NCI-H2196 treated with DMSO at 0.1 percent for 48 hours (cell line): Measurements from ENCODE around the gene TMED7.

Experiments used
- DNase-seq: peaks from one replicate; lab custom pipeline; 2025; ENCODE audit not compliant: unreplicated experiment; lab: John Stamatoyannopoulos, UW

The TMED7 gene

DNA sequence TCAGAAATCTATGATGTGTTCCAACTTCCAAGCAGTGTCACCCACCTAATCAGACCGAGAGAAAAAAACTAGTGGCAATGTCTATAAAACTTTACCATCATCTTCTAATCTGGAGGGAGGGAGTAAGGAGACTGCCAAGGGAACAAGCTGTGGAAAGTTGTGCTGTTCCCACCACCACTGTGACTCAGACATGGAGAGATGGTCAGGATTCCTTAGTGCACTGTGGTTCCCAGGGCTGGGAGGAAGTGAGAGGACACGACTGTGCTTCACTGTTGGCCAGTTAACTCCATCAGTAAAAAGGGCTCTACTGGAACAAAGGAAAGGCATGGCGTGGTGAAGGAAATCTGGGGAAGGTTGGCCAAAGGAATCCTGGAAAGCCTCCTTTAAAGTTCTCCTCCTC lies 42.4 kb downstream of the TMED7 start:
- no peak for DNase-seq

DNA sequence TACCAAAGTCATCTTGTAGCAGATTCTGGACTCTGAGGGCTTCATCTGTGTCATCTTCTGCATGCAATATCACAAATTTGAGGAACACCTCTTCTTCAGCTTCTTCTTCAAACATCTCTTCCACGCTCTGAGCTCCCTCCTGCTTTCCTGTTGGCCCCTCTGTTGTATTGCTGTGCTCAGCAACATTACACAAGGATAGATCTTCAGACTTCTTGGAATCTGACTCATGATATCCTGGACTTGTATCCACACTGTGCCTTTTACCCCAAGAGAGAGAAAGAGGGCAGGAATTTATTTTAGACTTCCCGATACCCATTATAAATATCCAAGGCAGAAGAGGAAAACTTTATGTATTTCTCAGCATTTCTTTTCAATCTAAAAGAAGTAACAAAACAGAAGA lies 44.9 kb downstream of the TMED7 start:
- no peak for DNase-seq

DNA sequence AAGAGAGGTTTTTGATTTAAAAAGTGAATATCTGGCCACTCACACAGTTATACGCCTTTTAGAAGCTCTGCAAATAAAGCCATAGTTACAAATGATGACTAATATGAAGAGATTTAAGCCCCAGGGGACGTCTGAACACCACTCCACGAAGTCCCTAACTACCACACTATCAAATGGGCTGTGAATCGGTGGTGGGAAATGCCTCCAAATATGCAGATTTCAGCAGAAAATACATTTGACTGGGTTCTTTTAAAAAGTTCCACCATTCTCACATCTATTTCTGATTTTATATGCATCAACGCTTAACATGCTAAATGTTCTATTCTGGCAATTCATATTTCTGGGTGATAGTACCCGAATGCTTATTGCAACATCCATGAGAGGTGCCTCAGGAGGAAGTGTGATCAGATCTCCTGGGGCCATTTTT lies 46.1 kb downstream of the TMED7 start:
- no peak for DNase-seq

DNA sequence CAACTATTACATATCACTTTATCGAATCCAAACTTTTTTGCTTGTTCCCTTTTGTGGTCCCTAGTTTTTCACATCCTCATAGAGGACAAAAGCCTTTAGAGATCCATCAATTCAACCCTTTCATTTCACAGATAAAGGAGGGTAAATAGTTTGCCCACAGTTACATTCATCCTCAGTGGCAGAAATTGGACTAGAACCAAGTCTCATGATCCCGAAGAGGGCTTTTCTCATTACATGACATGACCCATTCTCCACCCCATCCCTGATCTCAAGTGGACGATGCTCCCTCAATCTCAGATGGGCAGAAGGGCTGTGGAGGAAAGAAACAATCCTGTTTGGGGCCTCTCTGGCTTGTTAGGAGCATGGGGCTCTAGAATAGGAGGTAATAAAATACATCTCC lies 46.6 kb downstream of the TMED7 start:
- no peak for DNase-seq

DNA sequence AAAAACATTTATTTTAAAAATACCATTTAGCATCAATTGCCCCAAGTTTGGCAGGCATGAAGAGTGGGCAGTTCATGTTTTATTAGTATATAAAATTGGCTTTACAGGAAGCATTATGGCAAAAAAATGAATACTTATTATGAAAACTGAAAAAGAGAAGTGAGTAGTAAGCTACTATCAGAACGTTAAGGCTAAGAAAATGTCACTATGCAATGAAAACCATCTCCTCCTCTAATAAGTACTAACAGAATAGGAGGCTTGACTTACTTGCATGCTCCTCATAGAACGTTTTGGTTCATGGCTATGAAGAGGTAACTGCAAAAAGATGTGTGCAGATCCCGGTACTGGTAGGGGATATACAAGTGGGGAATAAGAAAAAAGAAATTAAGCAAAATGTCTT lies 47.2 kb downstream of the TMED7 start:
- no peak for DNase-seq

DNA sequence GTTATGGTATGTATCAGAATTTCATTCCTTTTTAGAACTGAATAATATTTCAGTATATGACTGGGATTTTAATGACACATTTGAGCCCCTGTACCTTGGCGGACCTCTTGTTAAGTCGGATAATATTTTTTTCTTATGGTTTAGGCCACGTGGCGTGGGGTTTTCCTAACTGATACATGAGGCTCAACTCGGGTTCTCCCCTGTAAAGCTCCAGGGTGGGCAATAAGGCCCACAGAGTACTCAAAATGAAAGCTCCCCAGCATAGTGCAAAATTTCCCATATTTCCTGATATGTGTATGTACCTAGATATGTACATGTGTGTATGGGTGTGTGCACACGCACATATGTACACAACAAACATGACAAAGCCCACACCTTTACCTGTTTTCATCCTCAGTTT lies 48.1 kb downstream of the TMED7 start:
- no peak for DNase-seq

DNA sequence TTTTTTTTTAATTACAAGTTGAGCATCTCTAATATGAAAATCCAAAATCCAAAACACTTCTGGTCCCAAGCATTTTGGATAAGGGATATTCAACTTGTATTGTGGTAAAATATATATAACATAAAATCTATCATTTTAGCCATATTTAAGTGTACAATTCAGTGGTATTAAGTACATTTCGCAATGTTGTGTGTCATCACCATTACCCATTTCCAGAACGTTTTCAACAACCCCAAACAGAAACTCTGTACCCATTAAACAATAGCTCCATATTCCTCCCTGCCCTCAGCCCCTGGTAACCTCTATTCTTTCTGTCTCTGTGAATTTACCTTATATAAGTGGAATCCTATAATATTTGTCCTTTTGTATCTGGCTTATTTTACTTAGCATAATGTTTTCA lies 48.5 kb downstream of the TMED7 start:
- no peak for DNase-seq

DNA sequence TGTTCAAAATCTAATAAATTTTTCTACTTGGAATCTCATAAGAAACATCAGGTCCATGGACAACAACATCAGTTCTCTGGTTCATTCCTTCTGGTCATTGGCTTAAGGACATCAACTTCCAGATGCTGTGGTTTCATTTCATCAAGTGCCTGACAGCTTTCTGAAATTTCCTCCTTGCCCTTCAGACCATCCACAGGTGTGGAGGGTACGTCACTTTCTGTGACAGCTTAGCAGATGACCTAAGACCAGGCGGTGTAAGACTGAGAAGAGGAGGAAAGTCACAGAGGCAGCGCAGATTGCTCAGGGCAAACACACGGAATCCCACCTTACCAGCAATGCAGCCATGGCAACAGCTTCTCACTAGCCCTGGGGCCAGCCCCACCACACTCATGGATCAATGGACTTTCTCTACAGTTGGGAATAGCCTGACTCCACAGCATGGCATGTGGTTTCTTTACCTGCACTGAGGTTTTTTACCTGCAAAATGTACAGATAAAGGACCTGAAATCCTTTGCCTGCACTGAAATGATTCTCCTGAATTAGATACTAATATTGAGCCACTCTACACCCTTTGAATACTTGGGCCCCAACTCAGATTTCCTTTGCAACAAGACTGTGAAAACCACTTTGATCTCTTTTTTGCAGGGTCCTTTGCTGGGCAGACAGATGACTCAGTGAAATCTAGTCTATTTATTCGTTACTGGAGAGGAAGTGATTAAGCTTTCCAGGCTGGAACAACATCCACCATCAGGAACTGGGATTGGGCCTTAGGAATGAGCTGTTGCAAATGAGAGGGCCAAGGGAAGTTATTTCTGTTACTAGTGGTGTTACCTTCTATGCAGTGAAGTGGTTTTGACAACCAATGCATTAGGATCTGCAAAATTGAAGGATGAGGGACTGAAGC lies 50.4 kb downstream of the TMED7 start:
- DNase-seq, result no peak

DNA sequence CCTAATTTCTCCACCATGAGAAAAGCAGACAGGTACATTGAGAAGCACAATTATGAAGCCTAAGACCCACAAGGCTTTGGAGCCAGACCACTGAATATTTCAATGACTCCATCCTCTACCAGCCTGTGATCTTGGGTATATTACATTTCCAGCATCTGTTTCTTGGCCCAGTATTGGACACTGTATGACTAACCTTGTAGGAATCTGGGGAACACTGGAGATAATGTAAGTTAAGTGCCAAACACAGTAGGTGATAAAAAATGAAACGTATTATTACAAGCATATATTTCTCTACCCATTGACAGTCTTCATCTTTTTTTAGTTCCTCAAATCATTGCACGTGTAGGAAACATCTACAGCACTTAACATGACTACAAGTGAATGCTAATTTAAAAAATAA lies 52.7 kb downstream of the TMED7 start:
- no peak for DNase-seq

DNA sequence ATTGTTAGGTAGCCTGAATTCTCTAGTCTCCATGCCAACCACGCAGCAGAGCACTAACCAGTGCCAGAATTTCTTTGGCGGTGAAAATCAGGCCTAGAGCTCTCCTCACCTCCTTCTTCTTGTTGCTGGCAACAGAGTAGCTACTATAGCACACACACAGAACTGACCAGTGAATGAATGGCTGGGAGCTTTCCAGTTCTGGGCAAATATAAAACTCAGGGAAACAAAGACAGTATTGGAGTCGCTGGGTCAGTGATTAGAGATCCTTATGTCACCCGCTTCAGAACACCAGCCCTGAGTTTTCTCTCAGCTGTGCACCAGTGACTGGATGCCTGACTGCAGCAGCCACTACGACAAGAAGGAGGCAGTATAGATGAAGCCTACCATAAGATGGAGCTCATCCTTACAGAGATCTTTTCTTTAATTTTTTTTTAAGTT lies 54.4 kb downstream of the TMED7 start:
- no peak for DNase-seq

DNA sequence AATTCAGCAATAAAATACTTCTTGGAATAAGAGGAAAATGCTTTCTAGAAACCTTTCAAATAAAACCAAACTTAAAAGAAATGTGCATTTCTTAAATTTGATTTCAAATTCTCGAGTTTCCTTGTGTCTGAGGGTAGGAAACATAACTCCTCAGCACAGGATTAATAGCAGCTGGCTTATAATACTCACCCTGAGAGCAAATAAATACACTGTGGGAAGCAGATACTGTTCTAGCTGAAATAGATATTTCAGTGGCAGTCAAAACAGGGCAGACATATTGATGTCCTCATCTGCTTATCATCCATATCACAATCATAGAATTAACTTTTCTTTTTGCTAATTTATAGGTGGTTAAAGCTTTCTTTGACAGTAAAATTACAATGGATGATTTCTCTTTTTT lies 57.2 kb downstream of the TMED7 start:
- DNase-seq, result no peak

DNA sequence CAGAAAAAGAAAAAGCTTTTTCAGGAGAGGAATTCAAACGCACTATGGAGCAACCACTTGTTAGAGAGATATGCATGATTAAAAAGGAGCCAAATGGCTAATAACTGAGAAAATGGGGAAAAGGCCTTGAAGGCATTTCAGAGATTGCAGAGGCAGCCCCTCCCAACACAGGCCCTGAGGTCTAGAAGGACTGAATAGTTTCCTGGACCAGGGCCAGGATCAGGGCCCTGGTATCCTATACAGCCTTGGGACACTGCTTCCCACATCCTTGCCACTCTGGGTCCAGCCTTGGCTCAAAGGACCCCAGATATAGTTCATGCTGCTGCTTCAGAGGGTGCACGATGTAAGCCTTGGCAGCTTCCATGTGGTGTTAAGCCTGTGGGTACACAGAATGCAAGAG lies 60.6 kb downstream of the TMED7 start:
- DNase-seq, result no peak
